ENCODE results near the gene RALGPS1.

- TF ChIP-seq CTCF (IDR thresholded peaks at IDR 0.05; ENCODE audit: low read depth, low read length) (no peak), EZH2phosphoT487 (IDR thresholded peaks at IDR 0.05; ENCODE audit: low read depth) (no peak)
Measured at GRCh38 chr9:126942399-126942798, 27.8 kb downstream of the RALGPS1 start.

All from OCI-LY3 (cell line).